WERI-Rb-1 (cell line): ENCODE measurements around the gene LIPA.
"Not testable (repeated sequence)": the region's sequence is repeated elsewhere in the genome, so short reads cannot be mapped to it uniquely, and the experiment has no call there.

Experiments
- DNase-seq: peaks from one replicate; pipeline ENCODE4 v3.0.0-alpha.2; 2020
- H3K27ac ChIP-seq: fragments of 250-450 bp; sonication (Bioruptor Pico); 2 replicates; pipeline ENCODE4 v1.5.1; 2020; ENCODE audit warnings: mild to moderate bottlenecking, moderate library complexity
- H3K27me3 ChIP-seq: fragments of 250-450 bp; sonication (Bioruptor Pico); 2 replicates; pipeline ENCODE4 v1.5.1; 2021; ENCODE audit warnings: mild to moderate bottlenecking, low read depth, moderate library complexity; ENCODE audit not compliant: insufficient read depth, severe bottlenecking
- H3K36me3 ChIP-seq: fragments of 250-450 bp; sonication (Bioruptor Pico); 2 replicates; pipeline ENCODE4 v1.5.1; 2020; ENCODE audit warnings: mild to moderate bottlenecking, moderate library complexity
- H3K4me3 ChIP-seq: 2 replicates; pipeline ENCODE4 v1.5.1; 2011; ENCODE audit warnings: low read depth, mild to moderate bottlenecking, control low read depth, low read length
- H3K9me3 ChIP-seq: fragments of 250-450 bp; sonication (Bioruptor Pico); 2 replicates; pipeline ENCODE4 v1.5.1; 2021; ENCODE audit warnings: mild to moderate bottlenecking, moderate library complexity; ENCODE audit not compliant: severe bottlenecking
- TF ChIP-seq, protein P1 (sequence below): IDR thresholded peaks from 2 replicates; pipeline ENCODE4 v1.5.1; 2011; ENCODE audit warnings: low read depth, mild to moderate bottlenecking, control low read depth, inconsistent platforms, low read length

LIPA gene

DNA sequence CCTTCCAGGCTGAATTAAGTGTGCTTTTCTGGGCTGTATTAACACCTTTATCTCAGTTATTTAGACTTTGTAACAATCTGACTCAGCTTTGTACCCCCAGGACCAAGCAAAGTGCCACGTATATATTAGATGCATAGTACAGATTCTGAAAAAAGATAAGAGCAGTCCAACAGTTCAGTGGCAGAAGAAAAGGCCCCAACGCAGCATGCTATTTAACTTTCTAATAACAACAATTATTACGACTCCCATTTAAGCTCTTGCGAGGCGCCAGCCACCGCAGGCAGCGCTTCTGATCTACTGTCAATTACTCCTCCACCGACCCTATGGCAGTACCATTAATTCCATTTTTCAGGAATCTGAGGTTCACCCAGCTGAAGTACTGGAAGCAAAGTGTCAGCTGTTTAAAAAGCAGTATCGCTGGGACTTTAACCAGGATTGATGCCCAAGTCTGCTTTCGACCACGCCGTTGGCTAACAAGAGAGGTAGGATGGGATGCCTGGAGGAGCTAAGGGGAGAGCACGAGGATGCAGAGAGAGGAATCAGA is 638 bp downstream of the LIPA start:
- Histone ChIP-seq H3K27me3 (no peaks in the 10 kb centered on the region), H3K36me3 (no peaks in the 10 kb centered on the region), H3K27ac (no peak overlapping the region), H3K9me3 (peaks cover 10% of the 10 kb centered on the region), H3K4me3 (peak overlapping the region; percentile 96)
- no peak for DNase-seq
- TF ChIP-seq, protein P1, sequence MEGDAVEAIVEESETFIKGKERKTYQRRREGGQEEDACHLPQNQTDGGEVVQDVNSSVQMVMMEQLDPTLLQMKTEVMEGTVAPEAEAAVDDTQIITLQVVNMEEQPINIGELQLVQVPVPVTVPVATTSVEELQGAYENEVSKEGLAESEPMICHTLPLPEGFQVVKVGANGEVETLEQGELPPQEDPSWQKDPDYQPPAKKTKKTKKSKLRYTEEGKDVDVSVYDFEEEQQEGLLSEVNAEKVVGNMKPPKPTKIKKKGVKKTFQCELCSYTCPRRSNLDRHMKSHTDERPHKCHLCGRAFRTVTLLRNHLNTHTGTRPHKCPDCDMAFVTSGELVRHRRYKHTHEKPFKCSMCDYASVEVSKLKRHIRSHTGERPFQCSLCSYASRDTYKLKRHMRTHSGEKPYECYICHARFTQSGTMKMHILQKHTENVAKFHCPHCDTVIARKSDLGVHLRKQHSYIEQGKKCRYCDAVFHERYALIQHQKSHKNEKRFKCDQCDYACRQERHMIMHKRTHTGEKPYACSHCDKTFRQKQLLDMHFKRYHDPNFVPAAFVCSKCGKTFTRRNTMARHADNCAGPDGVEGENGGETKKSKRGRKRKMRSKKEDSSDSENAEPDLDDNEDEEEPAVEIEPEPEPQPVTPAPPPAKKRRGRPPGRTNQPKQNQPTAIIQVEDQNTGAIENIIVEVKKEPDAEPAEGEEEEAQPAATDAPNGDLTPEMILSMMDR, result no peak

DNA sequence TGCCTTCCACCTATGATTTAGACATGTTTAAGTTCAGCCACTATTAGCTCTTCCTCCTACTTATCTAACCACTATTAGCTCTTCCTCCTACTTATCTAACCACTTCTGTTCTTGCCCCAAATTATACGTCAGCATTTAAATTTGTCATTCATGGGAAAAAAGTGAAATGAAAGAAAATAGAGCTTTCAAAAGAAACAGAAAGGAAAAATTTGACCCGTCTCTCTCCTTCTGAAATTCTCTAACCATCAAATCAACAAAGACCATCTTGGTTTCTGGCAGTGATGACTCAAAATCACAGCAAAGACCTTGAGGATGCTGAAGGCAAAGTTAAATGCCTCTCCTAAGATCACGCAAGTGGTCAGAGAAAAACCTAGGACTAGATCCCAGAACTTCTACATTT is 2.6 kb downstream of the LIPA start:
- Histone ChIP-seq H3K36me3 (no peaks in the 10 kb centered on the region), H3K4me3 (no peak overlapping the region), H3K9me3 (peaks cover 7% of the 10 kb centered on the region), H3K27ac (no peak overlapping the region), H3K27me3 (no peaks in the 10 kb centered on the region)
- no peak for DNase-seq
- TF ChIP-seq, protein P1, result no peak

DNA sequence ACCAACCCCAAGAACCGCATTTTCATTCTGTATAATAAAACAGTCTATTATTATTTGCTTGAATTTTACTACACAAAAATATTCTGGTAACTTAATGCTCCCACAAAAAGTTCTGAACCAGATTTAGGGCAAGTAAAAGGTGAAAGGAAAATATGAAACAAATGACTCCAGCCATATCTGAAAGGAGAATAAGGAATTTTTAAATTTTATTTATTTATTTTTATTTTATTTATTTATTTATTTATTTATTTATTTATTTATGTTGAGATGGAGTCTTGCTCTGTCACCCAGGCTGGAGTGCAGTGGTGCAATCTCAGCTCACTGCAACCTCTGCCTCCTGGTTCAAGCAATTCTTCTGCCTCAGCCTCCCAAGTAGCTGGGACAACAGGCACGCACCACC is 4.0 kb downstream of the LIPA start:
- not testable (repeated sequence) for H3K9me3 ChIP-seq, H3K4me3 ChIP-seq, H3K27ac ChIP-seq, H3K27me3 ChIP-seq, H3K36me3 ChIP-seq, DNase-seq

DNA sequence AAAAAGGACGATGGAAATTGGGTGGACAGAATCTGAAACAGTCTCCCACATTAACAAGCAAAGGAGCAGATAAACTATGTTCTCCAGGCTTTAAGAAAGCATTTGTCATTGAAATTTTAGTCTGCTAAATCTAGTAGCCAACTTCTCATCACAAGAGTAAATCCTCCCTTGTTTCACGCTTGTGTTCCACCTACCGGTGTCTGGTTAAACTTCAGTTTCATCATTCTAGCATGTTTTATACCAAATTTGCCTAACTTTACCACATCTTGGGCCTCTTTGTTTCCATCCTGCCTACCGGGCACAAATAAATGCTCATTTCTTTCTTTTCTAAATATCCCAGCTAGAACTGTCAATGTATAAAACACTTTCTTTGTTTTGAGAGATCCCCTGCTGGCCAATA is 5.8 kb downstream of the LIPA start:
- TF ChIP-seq, protein P1, result no peak
- no peaks in the 10 kb centered on the region for H3K9me3 ChIP-seq
- DNase-seq, result no peak
- H3K27ac ChIP-seq, result no peak overlapping the region
- H3K36me3 ChIP-seq, result no peaks in the 10 kb centered on the region
- H3K27me3 ChIP-seq, result no peaks in the 10 kb centered on the region
- no peak overlapping the region for H3K4me3 ChIP-seq

DNA sequence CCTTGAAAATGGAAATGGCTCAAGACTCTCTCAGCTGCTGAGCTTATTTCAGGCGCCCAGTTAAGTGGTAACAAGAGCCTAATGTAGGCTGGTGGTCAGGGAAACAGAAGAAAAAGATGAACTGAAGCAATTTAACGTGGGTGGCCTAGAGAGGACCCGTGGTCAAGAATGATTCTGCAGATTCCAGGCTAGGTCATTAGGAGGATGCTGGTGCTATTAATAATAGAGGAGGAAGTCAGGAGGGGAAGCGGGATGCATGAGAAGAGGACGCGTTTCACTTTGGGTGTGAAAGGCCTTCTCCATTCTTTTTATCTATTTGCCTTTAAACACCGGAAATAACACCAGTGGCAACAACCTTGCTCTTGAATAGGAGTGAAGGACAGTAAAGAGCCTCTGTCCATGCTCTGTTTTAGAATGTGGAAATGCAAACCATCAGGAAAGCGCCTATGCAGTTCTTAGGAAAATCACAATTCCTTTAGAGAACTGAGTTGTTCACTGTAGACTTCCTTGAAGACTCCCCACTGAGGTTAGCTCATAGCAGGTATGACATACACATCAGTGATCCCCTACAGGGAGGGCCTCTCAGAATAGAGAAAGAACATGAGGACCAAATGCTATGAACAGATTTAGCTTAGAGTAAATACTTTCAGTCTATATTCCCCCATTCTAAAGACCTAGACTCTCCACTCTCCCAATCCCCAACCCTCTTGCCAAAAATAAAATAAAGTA is 8.6 kb downstream of the LIPA start:
- Histone ChIP-seq H3K9me3 (no peaks in the 10 kb centered on the region), H3K4me3 (no peak overlapping the region), H3K36me3 (no peaks in the 10 kb centered on the region), H3K27me3 (no peaks in the 10 kb centered on the region), H3K27ac (no peak overlapping the region)
- TF ChIP-seq, protein P1, result no peak
- no peak for DNase-seq

DNA sequence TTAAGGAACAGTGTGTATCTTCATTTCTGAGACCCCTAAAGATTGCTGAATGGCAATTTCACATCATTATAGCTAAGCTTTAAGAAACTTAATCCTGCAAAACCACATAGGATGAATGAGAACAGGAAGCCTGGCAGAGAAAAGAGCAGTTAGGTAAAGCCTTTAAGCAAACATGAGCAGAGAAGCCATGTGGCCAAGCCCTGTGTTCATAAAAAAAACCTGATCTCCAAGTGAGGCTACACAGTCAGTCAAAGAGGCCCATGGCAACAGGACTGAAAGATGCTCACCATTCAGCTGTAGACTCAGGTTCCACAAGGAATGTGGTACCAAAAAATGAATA is 9.3 kb downstream of the LIPA start:
- no peaks in the 10 kb centered on the region for H3K36me3 ChIP-seq
- no peaks in the 10 kb centered on the region for H3K9me3 ChIP-seq
- TF ChIP-seq, protein P1, result no peak
- H3K27ac ChIP-seq, result no peak overlapping the region
- DNase-seq, result peak; percentile 40
- H3K27me3 ChIP-seq, result no peaks in the 10 kb centered on the region
- no peak overlapping the region for H3K4me3 ChIP-seq
